ENCODE data around the gene ZNF536. TPM values are rescaled to one million over a fixed set of nuclear protein-coding genes. Genes with fewer than 3 reads are reported as not detected.
"Not testable (repeated sequence)": the region's sequence is repeated elsewhere in the genome, so short reads cannot be mapped to it uniquely, and the experiment has no call there.

Gene ZNF536
- total RNA-seq, 1 donor from 2014 or later = 6.4 TPM

- no peak for ATAC-seq
These were observed 32.3 kb upstream of the ZNF536 start for GRCh38 chr19:30339624-30340525.

GRCh38 chr19:30340771-30341561 lies 31.2 kb upstream of the ZNF536 start:
- intact Hi-C loops (cut with micrococcal nuclease) = no loop called here
- DNase-seq (no peak), ATAC-seq (no peak)

More at GRCh38 chr19:30339624-30340525, 32.3 kb upstream of the ZNF536 start:
- intact Hi-C loops (cut with micrococcal nuclease) = no loop called here
- DNase-seq = no peak

GRCh38 chr19:30341611-30342201 lies 30.5 kb upstream of the ZNF536 start:
- DNase-seq = no peak
- intact Hi-C loops (cut with micrococcal nuclease) = no loop called here
- ATAC-seq = no peak

GRCh38 chr19:30342901-30343300 lies 29.3 kb upstream of the ZNF536 start:
- intact Hi-C loops (cut with micrococcal nuclease) = no loop called here
- no peak for ATAC-seq

GRCh38 chr19:30344446-30345425 lies 27.4 kb upstream of the ZNF536 start:
- DNase-seq (no peak), ATAC-seq (no peak)
- intact Hi-C loops (cut with micrococcal nuclease) = no loop called here

More at GRCh38 chr19:30342901-30343300, 29.3 kb upstream of the ZNF536 start:
- no peak for DNase-seq

- no peak for ATAC-seq
- no peak for DNase-seq
- intact Hi-C loops (cut with micrococcal nuclease) = no loop called here
These were observed 26.5 kb upstream of the ZNF536 start for GRCh38 chr19:30345686-30346085.

- DNase-seq; intact Hi-C loops (cut with micrococcal nuclease); ATAC-seq: not testable (repeated sequence)
These were observed 25.7 kb upstream of the ZNF536 start for GRCh38 chr19:30346468-30346867.

GRCh38 chr19:30349131-30349730 lies 23.0 kb upstream of the ZNF536 start:
- no peak for DNase-seq
- no peak for ATAC-seq
- intact Hi-C loops (cut with micrococcal nuclease) = no loop called here

- intact Hi-C loops (cut with micrococcal nuclease) = no loop called here
- DNase-seq (no peak), ATAC-seq (no peak)
These were observed 21.2 kb upstream of the ZNF536 start for GRCh38 chr19:30350692-30351663.

- no peak for ATAC-seq
- no peak for DNase-seq
- intact Hi-C loops (cut with micrococcal nuclease) = no loop called here
These were observed 20.4 kb upstream of the ZNF536 start for GRCh38 chr19:30351774-30352173.

- no peak for ATAC-seq
- intact Hi-C loops (cut with micrococcal nuclease) = no loop called here
- DNase-seq = no peak
These were observed 18.7 kb upstream of the ZNF536 start for GRCh38 chr19:30353394-30353945.

- ATAC-seq = no peak
- no peak for DNase-seq
- intact Hi-C loops (cut with micrococcal nuclease) = no loop called here
These were observed 16.6 kb upstream of the ZNF536 start for GRCh38 chr19:30355586-30355985.

GRCh38 chr19:30356951-30357579 lies 15.1 kb upstream of the ZNF536 start:
- ATAC-seq (no peak), DNase-seq (no peak)
- intact Hi-C loops (cut with micrococcal nuclease) = no loop called here

GRCh38 chr19:30357580-30357954 lies 14.6 kb upstream of the ZNF536 start:
- ATAC-seq = no peak
- intact Hi-C loops (cut with micrococcal nuclease) = no loop called here
- DNase-seq = no peak

- DNase-seq (no peak), ATAC-seq (no peak)
- intact Hi-C loops (cut with micrococcal nuclease) = no loop called here
These were observed 13.9 kb upstream of the ZNF536 start for GRCh38 chr19:30358319-30358718.

GRCh38 chr19:30358821-30359580 lies 13.2 kb upstream of the ZNF536 start:
- intact Hi-C loops (cut with micrococcal nuclease) = no loop called here
- DNase-seq (no peak), ATAC-seq (no peak)
